Stimulated activated CD8-positive, alpha-beta memory T cell treated with anti-CD3 and anti-CD28 coated beads, Interleukin-12 subunit alpha, Interleukin-12 subunit beta, amount 100 ng/mL, for 4 hours (primary cell): ENCODE data around the gene BBS5.

Experiments
- DNase-seq: peaks from one replicate; pipeline ENCODE4 v3.0.0-alpha.2; 2020; ENCODE audit warnings: low read depth

The BBS5 gene

GRCh38 chr2:169546756-169547155, 67.5 kb downstream of the BBS5 start:
- no peak for DNase-seq
